Esophagus squamous epithelium (tissue), 5 donors: Measurements from ENCODE around the gene PVALEF. TPM values are rescaled to one million over a fixed set of nuclear protein-coding genes. Genes with fewer than 3 reads are reported as not detected.

Experiments
- DNase-seq: peaks from one replicate; lab custom pipeline; 2025; lab: John Stamatoyannopoulos, UW
- H3K27ac ChIP-seq, 4 donors: fragments of 200-600 bp; sonication (generic); one replicate each; pipeline ENCODE4 v1.5.1; 2016 to 2019; ENCODE audit warnings: mild to moderate bottlenecking in 1 of 4
- H3K27me3 ChIP-seq, 4 donors: fragments of 200-600 bp; sonication (generic); 1 replicate in 3 of 4; 2 replicates in 1 of 4; pipeline versions ENCODE4 v1.5.1 to v1.6.0; 2017 to 2021; ENCODE audit warnings: antibody characterized with exemption in 1 of 4
- H3K36me3 ChIP-seq, 3 donors: fragments of 200-600 bp; sonication (generic); one replicate each; pipeline ENCODE4 v1.5.1; 2016 to 2019
- H3K4me1 ChIP-seq, 3 donors: fragments of 200-600 bp; sonication (generic); one replicate each; pipeline ENCODE4 v1.5.1; 2017 to 2019
- H3K4me3 ChIP-seq, 4 donors: fragments of 200-600 bp; sonication (generic); 1 replicate in 3 of 4; 2 replicates in 1 of 4; pipeline ENCODE4 v1.5.1; 2016 to 2019; ENCODE audit warnings: mild to moderate bottlenecking in 2 of 4, moderate library complexity in 1 of 4
- H3K9me3 ChIP-seq, 3 donors: fragments of 200-600 bp; sonication (generic); one replicate each; pipeline ENCODE4 v1.5.1; 2016 to 2019
- POLR2A ChIP-seq, 4 donors: fragments of 450-650 bp; IDR thresholded peaks; one replicate each; pipeline ENCODE4 v1.6.1; 2017; ENCODE audit warnings: antibody characterized with exemption in 4 of 4, mild to moderate bottlenecking in 4 of 4, moderate library complexity in 3 of 4
- WGBS, 2 donors: methylation state at CpG; one replicate each; pipeline ENCODE4 v1.1.5; 2018; 5-methylcytosine and 5-hydroxymethylcytosine counted together
- intact Hi-C: fragments of 100-400 bp; cut with DNase I; formaldehyde crosslinking; loops from one replicate; pipeline ENCODE4 v1.15.0; 2022
- total RNA-seq, 4 donors: library from RNA; depleted of rRNA; stranded (reverse); fragments of >200 nt; gene quantifications; one replicate each; pipeline ENCODE4 v1.1.0, GENCODE V29; 2016
- TF ChIP-seq, protein P1 (sequence below), 6 experiments: fragments of 450-650 bp in 4 of 6; fragments of 200-600 bp in 2 of 6; sonication (generic) in 2 of 6; IDR thresholded peaks; one replicate each; pipeline ENCODE4 v1.5.1; 2016 to 2019; ENCODE audit warnings: antibody characterized with exemption in 6 of 6, mild to moderate bottlenecking in 4 of 6, moderate library complexity in 4 of 6
- donor health status: DM: yes; HTN: yes; CAD: no.

The PVALEF gene
- total RNA-seq, 4 donors from 2014 or later: not detected

GRCh38 chr17:81136366-81136765, 28.9 kb upstream of the PVALEF start:
- Histone ChIP-seq H3K36me3 (no peaks in the 10 kb centered on the region), H3K27me3 (peaks cover 0 to 7% (median 0%) of the 10 kb centered on the region in 4 donors), H3K27ac (no peak overlapping the region), H3K9me3 (no peaks in the 10 kb centered on the region), H3K4me1 (no peaks in the 10 kb centered on the region), H3K4me3 (no peak overlapping the region)
- intact Hi-C loops: no loop called here
- 65 to 92% methylated on average over 2 of the region's 8 CpGs for WGBS, 2 donors
- TF ChIP-seq, protein P1, sequence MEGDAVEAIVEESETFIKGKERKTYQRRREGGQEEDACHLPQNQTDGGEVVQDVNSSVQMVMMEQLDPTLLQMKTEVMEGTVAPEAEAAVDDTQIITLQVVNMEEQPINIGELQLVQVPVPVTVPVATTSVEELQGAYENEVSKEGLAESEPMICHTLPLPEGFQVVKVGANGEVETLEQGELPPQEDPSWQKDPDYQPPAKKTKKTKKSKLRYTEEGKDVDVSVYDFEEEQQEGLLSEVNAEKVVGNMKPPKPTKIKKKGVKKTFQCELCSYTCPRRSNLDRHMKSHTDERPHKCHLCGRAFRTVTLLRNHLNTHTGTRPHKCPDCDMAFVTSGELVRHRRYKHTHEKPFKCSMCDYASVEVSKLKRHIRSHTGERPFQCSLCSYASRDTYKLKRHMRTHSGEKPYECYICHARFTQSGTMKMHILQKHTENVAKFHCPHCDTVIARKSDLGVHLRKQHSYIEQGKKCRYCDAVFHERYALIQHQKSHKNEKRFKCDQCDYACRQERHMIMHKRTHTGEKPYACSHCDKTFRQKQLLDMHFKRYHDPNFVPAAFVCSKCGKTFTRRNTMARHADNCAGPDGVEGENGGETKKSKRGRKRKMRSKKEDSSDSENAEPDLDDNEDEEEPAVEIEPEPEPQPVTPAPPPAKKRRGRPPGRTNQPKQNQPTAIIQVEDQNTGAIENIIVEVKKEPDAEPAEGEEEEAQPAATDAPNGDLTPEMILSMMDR (IDR thresholded peaks at IDR 0.05): no peak
- TF ChIP-seq POLR2A (IDR thresholded peaks at IDR 0.05): no peak
- no peak for DNase-seq

DNA sequence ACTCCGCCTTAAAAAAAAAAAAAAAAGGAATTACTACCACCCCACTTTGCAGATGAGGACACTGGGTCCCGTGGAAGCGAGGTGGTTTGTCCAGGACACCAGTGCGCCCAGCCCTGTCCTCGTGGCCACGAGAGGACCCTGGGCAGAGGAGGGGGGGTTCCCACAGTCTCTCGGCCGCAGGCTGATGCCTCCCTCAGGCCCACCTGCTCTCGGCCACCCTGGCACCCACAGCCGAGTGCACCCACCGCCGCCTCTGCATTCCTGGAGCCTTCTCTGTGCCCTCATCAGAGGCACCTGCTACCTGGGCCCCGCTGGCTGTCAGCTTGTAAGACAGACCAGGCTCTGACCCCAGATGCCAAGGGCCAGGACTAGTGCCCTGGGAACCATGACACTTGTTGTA, 28.1 kb upstream of the PVALEF start:
- TF ChIP-seq, protein P1 (IDR thresholded peaks at IDR 0.05): no peak
- no peak for TF ChIP-seq POLR2A (IDR thresholded peaks at IDR 0.05)

DNA sequence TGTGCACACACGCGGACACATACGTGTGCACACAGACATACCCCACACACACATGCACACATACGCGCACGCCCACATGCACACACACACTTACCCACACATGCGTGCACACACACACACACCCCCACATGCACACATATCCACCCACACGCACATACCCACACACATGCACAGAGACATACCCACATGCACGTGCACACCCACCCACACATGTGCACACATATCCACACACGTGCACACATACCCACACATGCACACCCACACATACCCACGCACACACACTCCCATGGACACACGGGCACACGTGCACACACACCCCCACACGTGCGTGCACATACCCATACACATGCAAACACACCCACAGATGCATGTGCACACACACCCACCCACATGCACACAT, 27.2 kb upstream of the PVALEF start:
- H3K4me1 ChIP-seq: peaks cover 6 to 9% (median 7%) of the 10 kb centered on the region in 3 donors
- no peak overlapping the region for H3K4me3 ChIP-seq
- TF ChIP-seq POLR2A (IDR thresholded peaks at IDR 0.05): no peak
- TF ChIP-seq, protein P1 (IDR thresholded peaks at IDR 0.05): no peak
- WGBS, 2 donors: 94% methylated on average over 15 of the region's 15 CpGs
- no peak overlapping the region for H3K27ac ChIP-seq
- DNase-seq: no peak
- H3K9me3 ChIP-seq: no peaks in the 10 kb centered on the region
- peaks cover 0 to 10% (median 0%) of the 10 kb centered on the region in 4 donors for H3K27me3 ChIP-seq
- intact Hi-C loops: no loop called here
- no peaks in the 10 kb centered on the region for H3K36me3 ChIP-seq

More for the DNA sequence above, 28.1 kb upstream of the PVALEF start:
- peaks cover 0 to under 1% (median 0%) of the 10 kb centered on the region in 3 donors for H3K4me1 ChIP-seq
- H3K9me3 ChIP-seq: no peaks in the 10 kb centered on the region
- intact Hi-C loops: no loop called here
- no peak overlapping the region for H3K4me3 ChIP-seq
- no peak overlapping the region for H3K27ac ChIP-seq
- H3K27me3 ChIP-seq: peaks cover 0 to 7% (median 0%) of the 10 kb centered on the region in 4 donors
- DNase-seq: no peak
- H3K36me3 ChIP-seq: no peaks in the 10 kb centered on the region
- 80 to 89% methylated on average over 2 to 6 of the region's 13 CpGs for WGBS, 2 donors

DNA sequence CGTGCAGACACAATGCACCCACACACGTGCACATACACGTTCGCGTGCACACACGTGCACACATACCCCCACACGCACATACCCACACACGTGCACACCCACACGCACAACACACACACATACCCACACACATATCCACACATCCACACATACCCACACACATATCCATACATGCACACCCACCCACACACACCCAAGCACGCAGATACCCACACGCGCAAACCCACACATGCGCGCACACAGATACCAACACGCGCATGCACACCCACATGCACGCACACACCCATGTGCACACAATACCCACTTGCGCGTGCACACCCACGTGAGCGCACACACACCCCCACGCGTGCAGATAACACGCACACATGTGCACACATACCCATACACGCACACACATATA, 26.8 kb upstream of the PVALEF start:
- intact Hi-C loops: no loop called here
- TF ChIP-seq, protein P1 (IDR thresholded peaks at IDR 0.05): no peak
- TF ChIP-seq POLR2A (IDR thresholded peaks at IDR 0.05): no peak
- no peak for DNase-seq

DNA sequence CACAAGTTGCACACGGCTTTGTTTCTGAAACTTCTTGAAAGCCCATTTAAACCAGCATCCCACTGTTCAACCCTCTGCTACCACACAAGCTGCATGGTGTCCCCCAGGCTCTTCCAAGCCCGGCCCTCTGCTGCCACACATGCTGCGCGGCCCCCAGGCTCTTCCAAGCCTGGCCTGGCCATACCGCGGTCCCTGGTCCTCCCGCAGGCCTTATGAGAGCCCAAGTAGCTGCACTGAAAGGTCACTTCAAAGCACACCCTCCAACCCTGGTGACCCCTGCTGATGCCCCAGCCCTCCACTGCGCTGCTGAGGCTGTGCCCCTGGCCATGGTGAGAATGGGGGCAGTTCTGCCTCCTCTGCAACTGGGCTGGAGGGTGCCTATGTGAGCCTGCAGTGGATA, 25.9 kb upstream of the PVALEF start:
- DNase-seq: no peak
- H3K4me3 ChIP-seq: no peak overlapping the region

More for the DNA sequence above, 26.8 kb upstream of the PVALEF start:
- peaks cover 0 to 14% (median 0%) of the 10 kb centered on the region in 4 donors for H3K27me3 ChIP-seq
- no peak overlapping the region for H3K27ac ChIP-seq
- H3K36me3 ChIP-seq: no peaks in the 10 kb centered on the region
- no peak overlapping the region for H3K4me3 ChIP-seq
- H3K9me3 ChIP-seq: no peaks in the 10 kb centered on the region
- peaks cover 7 to 11% (median 8%) of the 10 kb centered on the region in 3 donors for H3K4me1 ChIP-seq
- WGBS, 2 donors: 93% methylated on average over 25 of the region's 25 CpGs

More for the DNA sequence above, 25.9 kb upstream of the PVALEF start:
- H3K9me3 ChIP-seq: no peaks in the 10 kb centered on the region
- WGBS, 2 donors: 80 to 89% methylated on average over 3 to 4 of the region's 8 CpGs
- peaks cover 0 to 23% (median 0%) of the 10 kb centered on the region in 4 donors for H3K27me3 ChIP-seq
- TF ChIP-seq, protein P1 (IDR thresholded peaks at IDR 0.05): no peak
- no peak for TF ChIP-seq POLR2A (IDR thresholded peaks at IDR 0.05)
- no peak overlapping the region for H3K27ac ChIP-seq
- intact Hi-C loops: no loop called here
- H3K4me1 ChIP-seq: peaks cover 7 to 11% (median 8%) of the 10 kb centered on the region in 3 donors
- no peaks in the 10 kb centered on the region for H3K36me3 ChIP-seq
